Adrenal gland (tissue), 12 donors: ENCODE results near the gene PPBP. TPM values are rescaled to one million over a fixed set of nuclear protein-coding genes. Genes with fewer than 3 reads are reported as not detected.

Experiments
- DNase-seq, 7 donors: peaks; one replicate each; pipeline ENCODE4 v3.0.0-alpha.2; 2019 to 2020
- H3K27ac ChIP-seq, 5 donors: fragments of 200-600 bp; sonication (generic) in 4 of 5; 1 replicate in 3 of 5; 2 replicates in 2 of 5; pipeline versions ENCODE4 v1.5.1 to v1.8.0; 2016 to 2020; ENCODE audit warnings: mild to moderate bottlenecking in 1 of 5
- H3K27me3 ChIP-seq: fragments of 200-600 bp; 2 replicates; pipeline ENCODE4 v1.8.0; 2021
- H3K36me3 ChIP-seq, 2 donors: fragments of 200-600 bp; replicated peaks in 1 of 2; 1 replicate in 1 of 2; 2 replicates in 1 of 2; pipeline versions ENCODE4 v1.5.1 to v1.8.0; 2018 to 2022
- H3K4me1 ChIP-seq, 2 donors: fragments of 200-600 bp; replicated peaks in 1 of 2; 1 replicate in 1 of 2; 2 replicates in 1 of 2; pipeline versions ENCODE4 v1.5.1 to v1.8.0; 2018 to 2021
- H3K4me3 ChIP-seq, 4 donors: fragments of 200-600 bp; sonication (generic) in 3 of 4; one replicate each; pipeline ENCODE4 v1.5.1; 2016 to 2018
- H3K9me3 ChIP-seq, 3 donors: fragments of 200-600 bp; sonication (generic) in 1 of 3; replicated peaks in 1 of 3; 1 replicate in 2 of 3; 2 replicates in 1 of 3; pipeline versions ENCODE4 v1.5.1 to v1.8.0; 2016 to 2021
- CTCF ChIP-seq, 6 experiments: fragments of 450-650 bp in 4 of 6; fragments of 200-600 bp in 2 of 6; sonication (generic) in 1 of 6; IDR thresholded peaks; 1 replicate in 5 of 6; 2 replicates in 1 of 6; pipeline versions ENCODE4 v1.5.1 to v1.8.0; 2016 to 2021; ENCODE audit warnings: antibody characterized with exemption in 6 of 6, mild to moderate bottlenecking in 2 of 6, moderate library complexity in 1 of 6
- POLR2A ChIP-seq, 2 donors: fragments of 450-650 bp; IDR thresholded peaks; one replicate each; pipeline ENCODE4 v1.6.1; 2017; ENCODE audit warnings: antibody characterized with exemption in 2 of 2, mild to moderate bottlenecking in 2 of 2, moderate library complexity in 1 of 2
- WGBS, 4 donors: extraction: QIAGEN DNeasy Blood & Tissue Kit in 2 of 4; methylation state at CpG; one replicate each; pipeline versions ENCODE4 v1.1.5 to v1.1.7; 2013 to 2017; 5-methylcytosine and 5-hydroxymethylcytosine counted together
- intact Hi-C, 2 donors: fragments of 100-400 bp; cut with DNase I; formaldehyde crosslinking; loops; one replicate each; pipeline versions ENCODE4 v1.14.1 to v1.15.0; 2022 to 2023
- polyA plus RNA-seq, 3 donors: library from polyadenylated mRNA; stranded (reverse); fragments of 200-250 nt in 2 of 3; fragments of 350-450 nt in 1 of 3; fragmentation: Illumina TruSeq in 1 of 3; extraction: RNeasy Lipid Tissue Mini Kit (QIAGEN cat#74804) in 1 of 3; gene quantifications; one replicate each; pipeline ENCODE4 v1.2.3, GENCODE V29; 2013 to 2014
- total RNA-seq, 9 donors: library from RNA; depleted of rRNA in 4 of 9; stranded (reverse); fragments of >200 nt in 4 of 9; fragments of 120-200 nt in 1 of 9; fragmentation: NEBNext Ultra II Directional in 1 of 9; extraction: Animal tissue kit (Norgen Biotek cat#: 25700) in 1 of 9; gene quantifications; one replicate each; pipeline versions ENCODE4 v1.1.0 to v1.2.4, GENCODE V29; 2013 to 2023
- donor health status: healthy with polysubstance abuse.
- donor health status: Bipolar disorder and iron deficiency.
- donor health status: DM: yes; HTN: yes; CAD: no.
- donor health status: DM: no; HTN: no; CAD: no.
- donor health status: DM: no; HTN: no; CAD: no.
- donor health status: DM: yes; HTN: yes; CAD: no.

PPBP gene
- total and polyA plus RNA-seq, 12 donors = 0.27 to 22.4 (median 2.4) TPM; not detected in 5

GRCh38 chr4:74004668-74005067 is 16.7 kb upstream of the PPBP start:
- TF ChIP-seq CTCF (IDR thresholded peaks at IDR 0.05) (no peak), POLR2A (IDR thresholded peaks at IDR 0.05) (no peak)
- no peaks in the 10 kb centered on the region for H3K4me1 ChIP-seq
- H3K9me3 ChIP-seq = no peaks in the 10 kb centered on the region
- no peaks in the 10 kb centered on the region for H3K27me3 ChIP-seq
- H3K27ac ChIP-seq = no peak overlapping the region
- DNase-seq = no peak
- H3K4me3 ChIP-seq = no peak overlapping the region
- H3K36me3 ChIP-seq = no peaks in the 10 kb centered on the region
- WGBS, 4 donors = 44 to 59% (median 52%) methylated on average over 4 of the region's 4 CpGs
- intact Hi-C loops = no loop called here

DNA sequence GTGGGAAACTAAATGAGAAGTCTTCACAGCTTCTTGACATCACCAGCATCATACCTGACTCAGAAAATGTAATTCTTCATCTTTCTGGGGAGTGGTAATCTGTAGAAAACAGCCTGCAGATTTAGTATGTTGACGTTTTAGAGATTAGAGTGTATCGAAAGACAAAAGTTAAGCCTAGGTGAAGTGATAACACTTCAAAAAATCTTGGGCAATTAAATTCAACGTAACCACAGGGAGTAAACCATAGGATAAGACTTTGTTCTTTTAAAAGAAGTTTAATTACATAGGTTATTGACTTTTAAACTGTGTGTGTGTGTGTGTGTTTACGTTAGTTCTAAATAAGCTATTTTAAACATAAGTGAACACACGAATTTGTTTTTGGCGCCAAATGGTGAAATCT is 12.3 kb upstream of the PPBP start:
- no peaks in the 10 kb centered on the region for H3K9me3 ChIP-seq
- no peak overlapping the region for H3K4me3 ChIP-seq
- H3K4me1 ChIP-seq = peaks cover 0 to 5% of the 10 kb centered on the region in 2 donors
- no peaks in the 10 kb centered on the region for H3K36me3 ChIP-seq
- 73 to 81% (median 76%) methylated on average over 6 of the region's 6 CpGs for WGBS, 4 donors
- peaks cover 6% of the 10 kb centered on the region for H3K27me3 ChIP-seq
- intact Hi-C loops = no loop called here
- DNase-seq = no peak
- TF ChIP-seq CTCF (IDR thresholded peaks at IDR 0.05) (no peak), POLR2A (IDR thresholded peaks at IDR 0.05) (no peak)
- no peak overlapping the region for H3K27ac ChIP-seq

GRCh38 chr4:73998040-73999011 is 10.3 kb upstream of the PPBP start, which contains the start of gene CXCL5:
TSS of gene CXCL5 (minus strand) at chr4:73998677. CDS start at chr4:73998581, 96 bp downstream.
- TF ChIP-seq CTCF (IDR thresholded peaks at IDR 0.05) (no peak), POLR2A (IDR thresholded peaks at IDR 0.05) (no peak)
- Histone ChIP-seq H3K27ac (no peak within 1 kb of the TSS), H3K4me3 (no peak within 1 kb of the TSS), H3K36me3 (no peaks in the 10 kb centered on the region), H3K4me1 (peaks cover 0 to 5% of the 10 kb centered on the region in 2 donors), H3K27me3 (peaks cover 6% of the 10 kb centered on the region), H3K9me3 (no peaks in the 10 kb centered on the region)
- DNase-seq = peak in 1 of 7 donors; percentile 10
- intact Hi-C loops = no loop called here
- 6 to 25% (median 9%) methylated on average over 15 to 46 of the region's 46 CpGs for WGBS, 4 donors

GRCh38 chr4:73992050-73992449 is 4.1 kb upstream of the PPBP start:
- no peaks in the 10 kb centered on the region for H3K27me3 ChIP-seq
- no peak for TF ChIP-seq CTCF (IDR thresholded peaks at IDR 0.05)
- no peak for TF ChIP-seq POLR2A (IDR thresholded peaks at IDR 0.05)
- H3K9me3 ChIP-seq = no peaks in the 10 kb centered on the region
- DNase-seq = no peak
- 0 to 55% (median 26%) methylated on average over 1 of the region's 1 CpG for WGBS, 4 donors
- no peaks in the 10 kb centered on the region for H3K4me1 ChIP-seq
- no peak overlapping the region for H3K4me3 ChIP-seq
- no peak overlapping the region for H3K27ac ChIP-seq
- H3K36me3 ChIP-seq = no peaks in the 10 kb centered on the region
- intact Hi-C loops = no loop called here
